ENCODE results near the gene C11orf68. TPM values are rescaled to one million over a fixed set of nuclear protein-coding genes. Genes with fewer than 3 reads are reported as not detected.

Gene C11orf68
- total and polyA plus RNA-seq, 10 of the 15 experiments (the other 5 are each of a cell fraction or from before 2014, with no cell fraction given), result 3.0 to 25.4 (median 16.7) TPM

GRCh38 chr11:65918211-65919140, at the start of gene C11orf68 (continued):
- TF ChIP-seq HDAC6 (IDR thresholded peaks at IDR 0.05; ENCODE audit: unreplicated experiment) (no peak), IKZF2 (IDR thresholded peaks at IDR 0.05) (no peak), FOXK2 (IDR thresholded peaks at IDR 0.05) (no peak), HSF1 (IDR thresholded peaks at IDR 0.05; ENCODE audit: low read depth, low read length) (no peak), NR2F1 (conservative IDR thresholded peaks at IDR 0.05) (no peak), BHLHE40 (IDR thresholded peaks at IDR 0.05; ENCODE audit: borderline replicate concordance in 1 of 2, low read depth in 2 of 2, low read length in 1 of 2) (peak in 1 of 2 experiments; percentile 23; a peak in 1 of 4 replicates), JUND (IDR thresholded peaks at IDR 0.05; ENCODE audit: low read depth, low read length) (no peak), SMAD5 (IDR thresholded peaks at IDR 0.05; ENCODE audit: low read depth) (no peak), CEBPB (IDR thresholded peaks at IDR 0.05; ENCODE audit: borderline replicate concordance in 1 of 2, low read depth in 2 of 2, low read length in 2 of 2) (no peak), ZNF207 (IDR thresholded peaks at IDR 0.05; ENCODE audit: borderline replicate concordance) (no peak), KAT2A (conservative IDR thresholded peaks at IDR 0.05; ENCODE audit: control insufficient read depth, low read depth, low read length) (no peak), PKNOX1 (IDR thresholded peaks at IDR 0.05) (no peak), E4F1 (IDR thresholded peaks at IDR 0.05; ENCODE audit: borderline replicate concordance, partially characterized antibody) (no peak), ZBTB40 (IDR thresholded peaks at IDR 0.05; ENCODE audit: borderline replicate concordance) (peak; percentile 70), CHD4 (IDR thresholded peaks at IDR 0.05) (no peak), TAF1 (IDR thresholded peaks at IDR 0.05; ENCODE audit: borderline replicate concordance, low read depth, low read length) (peak; percentile 66; the same call in 1 of the 2 replicates), NRF1 (conservative IDR thresholded peaks at IDR 0.05; ENCODE audit: low read depth, low read length) (no peak), FOXM1 (IDR thresholded peaks at IDR 0.05; ENCODE audit: low read depth, low read length) (no peak), NFXL1 (IDR thresholded peaks at IDR 0.05; ENCODE audit: borderline replicate concordance) (no peak), ESRRA (IDR thresholded peaks at IDR 0.05; ENCODE audit: low read length) (no peak), ATF7 (IDR thresholded peaks at IDR 0.05; ENCODE audit: low read depth) (no peak)

Measured in GM12878 (cell line).